HG03280 (cell line): Measurements from ENCODE around the gene CDC6.
"Not testable (repeated sequence)": the region's sequence is repeated elsewhere in the genome, so short reads cannot be mapped to it uniquely, and the experiment has no call there.

Experiments used
- ATAC-seq: cut with Tn5 transposase; IDR thresholded peaks from one replicate; pipeline ENCODE4 v1.9.1; 2021; ENCODE audit warnings: mild to moderate bottlenecking, moderate library complexity; ENCODE audit not compliant: unreplicated experiment

The CDC6 gene

GRCh38 chr17:40287159-40287493 is 553 bp upstream of the CDC6 start:
- ATAC-seq: no peak

GRCh38 chr17:40290629-40291280 is 3.1 kb downstream of the CDC6 start:
- ATAC-seq: no peak

GRCh38 chr17:40291281-40291664 is 3.6 kb downstream of the CDC6 start:
- ATAC-seq: no peak

- ATAC-seq: no peak
These were observed 5.7 kb downstream of the CDC6 start for GRCh38 chr17:40293363-40293762.

DNA sequence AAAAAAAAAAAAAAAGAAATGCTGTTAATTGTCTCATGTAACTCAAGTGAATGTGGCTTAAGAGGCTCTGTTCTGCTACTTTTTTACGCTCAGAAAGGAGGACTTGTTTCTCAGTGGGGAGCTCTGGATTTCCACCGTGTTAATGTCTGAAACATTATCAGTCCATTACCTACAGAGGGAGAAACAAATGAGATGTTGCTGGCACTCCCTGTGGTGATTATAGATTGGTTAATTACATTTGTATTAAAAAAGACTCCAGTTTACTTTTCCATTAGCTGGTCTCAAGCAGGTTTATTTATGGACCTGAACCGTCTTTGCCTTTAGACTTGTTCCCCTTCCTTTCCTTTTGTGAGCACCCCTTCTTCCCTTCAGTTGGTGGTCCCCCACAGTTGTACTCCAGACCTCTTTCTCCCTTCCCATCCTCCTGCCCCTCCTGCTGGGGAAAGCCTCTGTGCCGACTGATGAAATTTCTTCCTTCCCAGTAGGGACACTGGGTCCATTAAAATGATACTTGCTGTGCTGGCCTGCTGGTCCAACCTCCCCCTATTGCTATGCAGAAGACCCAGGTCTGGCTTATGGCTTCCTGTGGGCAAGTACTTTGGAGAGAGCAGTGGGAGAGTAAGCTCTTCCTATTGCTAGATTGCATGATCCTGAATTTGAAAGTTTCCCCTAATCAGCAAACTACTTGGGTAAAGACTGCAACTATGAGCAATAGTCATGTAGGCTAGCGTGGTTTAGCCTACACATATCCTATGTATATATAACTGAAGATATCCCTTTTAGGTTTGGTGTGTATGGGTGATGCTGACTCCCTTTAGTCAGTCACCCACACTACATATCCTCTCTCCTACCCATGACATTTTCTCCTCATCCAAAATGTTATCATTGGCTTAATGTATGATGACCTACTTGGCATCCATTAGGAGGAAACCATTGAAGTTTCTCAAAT is 8.1 kb downstream of the CDC6 start:
- ATAC-seq: no peak

DNA sequence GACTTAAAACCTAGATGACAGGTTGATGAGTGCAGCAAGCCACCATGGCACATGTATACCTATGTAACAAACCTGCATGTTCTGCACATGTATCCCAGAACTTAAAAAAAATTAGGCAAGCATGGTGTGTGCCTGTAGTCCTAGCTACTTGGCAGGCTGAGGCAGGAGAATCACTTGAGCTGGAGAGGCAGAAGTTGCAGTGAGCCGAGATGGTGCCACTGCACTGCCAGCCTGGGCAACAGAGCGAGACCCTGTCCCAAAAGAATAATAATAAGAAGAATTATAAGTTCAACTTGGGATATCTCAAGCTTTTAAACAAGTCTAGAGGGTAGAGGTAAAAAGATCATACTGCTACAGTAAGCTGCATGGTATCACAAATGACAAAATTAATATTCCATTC is 9.8 kb downstream of the CDC6 start:
- no peak for ATAC-seq

- no peak for ATAC-seq
These were observed 11.0 kb downstream of the CDC6 start for GRCh38 chr17:40298726-40299125.

DNA sequence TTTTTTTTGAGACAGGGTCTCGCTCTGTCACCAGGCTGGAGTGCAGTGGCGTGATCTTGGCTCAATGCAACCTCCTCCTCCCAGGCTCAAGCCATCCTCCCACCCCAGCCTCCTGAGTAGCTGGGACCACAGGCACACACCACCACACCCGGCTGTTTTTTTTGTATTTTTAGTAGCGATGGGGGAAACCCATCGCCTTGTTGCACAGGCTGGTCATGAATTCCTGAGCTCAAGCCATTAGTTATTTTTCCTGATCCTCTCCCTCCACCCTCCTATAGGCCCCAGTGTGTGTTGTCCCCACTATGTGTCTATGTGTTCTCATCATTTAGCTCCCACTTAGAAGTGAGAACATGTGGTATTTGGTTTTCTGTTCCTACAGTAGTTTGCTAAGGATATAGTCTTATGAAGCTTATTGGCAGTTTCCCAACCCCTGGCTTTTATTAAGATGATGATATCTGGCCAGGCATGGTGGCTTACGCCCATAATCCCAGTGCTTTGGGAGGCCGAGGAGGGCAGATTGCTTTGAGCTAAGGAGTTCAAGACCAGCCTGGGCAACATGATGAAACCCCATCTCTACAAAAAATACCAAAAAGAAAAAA is 11.6 kb downstream of the CDC6 start:
- ATAC-seq: not testable (repeated sequence)

DNA sequence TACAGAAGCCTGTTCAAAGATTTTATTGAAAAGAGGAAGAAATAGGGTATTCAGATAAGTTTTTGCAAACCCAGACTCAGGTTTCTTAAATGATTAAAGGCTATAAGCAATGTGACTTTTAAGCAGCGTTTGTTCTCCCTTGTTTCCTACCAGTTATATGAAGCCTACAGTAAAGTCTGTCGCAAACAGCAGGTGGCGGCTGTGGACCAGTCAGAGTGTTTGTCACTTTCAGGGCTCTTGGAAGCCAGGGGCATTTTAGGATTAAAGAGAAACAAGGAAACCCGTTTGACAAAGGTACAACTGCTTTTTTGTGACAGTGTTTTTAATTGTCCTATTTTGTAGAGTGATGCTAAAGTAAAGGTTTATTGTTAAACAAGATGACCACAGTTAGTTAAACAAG is 13.6 kb downstream of the CDC6 start:
- ATAC-seq: no peak

- ATAC-seq: no peak
These were observed 15.5 kb downstream of the CDC6 start for GRCh38 chr17:40303009-40303657.

- ATAC-seq: no peak
These were observed 16.3 kb downstream of the CDC6 start for GRCh38 chr17:40303708-40304551.

- ATAC-seq: not testable (repeated sequence)
These were observed 16.8 kb downstream of the CDC6 start for GRCh38 chr17:40304552-40304863.

GRCh38 chr17:40304866-40305265 is 17.2 kb downstream of the CDC6 start:
- ATAC-seq: not testable (repeated sequence)

- ATAC-seq: no peak
These were observed 18.7 kb downstream of the CDC6 start for GRCh38 chr17:40306395-40306794.

DNA sequence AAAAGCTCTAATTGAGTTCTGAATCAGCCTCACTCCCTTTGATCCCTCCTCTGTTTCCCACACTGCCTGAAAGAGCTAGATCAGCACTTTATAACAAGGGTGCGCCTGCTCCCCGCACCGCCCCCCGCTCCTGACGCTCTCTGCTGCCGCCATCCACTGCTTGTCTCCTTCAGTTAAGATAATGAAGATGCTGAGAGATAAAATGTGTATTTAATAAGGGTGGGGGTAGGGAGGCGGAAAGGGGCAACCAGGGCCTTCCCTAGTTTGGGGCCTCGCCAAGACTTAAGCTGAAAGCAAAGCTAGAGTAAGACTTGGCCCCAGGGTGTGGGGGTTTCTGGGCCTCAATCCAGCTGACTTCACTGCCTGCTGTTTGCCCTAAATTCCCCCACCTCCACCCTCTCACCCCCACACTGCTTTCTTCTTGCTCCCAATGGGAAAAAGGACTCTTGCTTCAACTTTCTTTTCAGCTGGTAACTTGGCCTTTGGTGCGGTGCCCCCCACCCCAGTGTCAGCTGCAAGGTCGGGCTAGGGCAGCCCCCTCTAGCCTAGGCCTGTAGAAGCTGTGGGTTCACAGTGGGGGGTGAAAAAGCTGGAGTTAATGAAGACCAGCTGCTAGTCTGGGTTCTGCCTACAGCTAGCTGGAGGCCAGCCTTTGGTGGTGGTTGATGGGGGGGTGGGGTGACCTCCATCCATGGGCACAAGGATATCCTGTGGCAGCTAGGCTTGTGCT is 19.5 kb downstream of the CDC6 start:
- no peak for ATAC-seq

- ATAC-seq: no peak
These were observed 20.1 kb downstream of the CDC6 start for GRCh38 chr17:40307740-40308239.

- ATAC-seq: no peak
These were observed 21.6 kb downstream of the CDC6 start, which contains the start of gene RARA for GRCh38 chr17:40309031-40309948. Gene RARA, plus strand, starts transcription at chr17:40309180. Its CDS starts 22,039 bp downstream, at chr17:40331219.

DNA sequence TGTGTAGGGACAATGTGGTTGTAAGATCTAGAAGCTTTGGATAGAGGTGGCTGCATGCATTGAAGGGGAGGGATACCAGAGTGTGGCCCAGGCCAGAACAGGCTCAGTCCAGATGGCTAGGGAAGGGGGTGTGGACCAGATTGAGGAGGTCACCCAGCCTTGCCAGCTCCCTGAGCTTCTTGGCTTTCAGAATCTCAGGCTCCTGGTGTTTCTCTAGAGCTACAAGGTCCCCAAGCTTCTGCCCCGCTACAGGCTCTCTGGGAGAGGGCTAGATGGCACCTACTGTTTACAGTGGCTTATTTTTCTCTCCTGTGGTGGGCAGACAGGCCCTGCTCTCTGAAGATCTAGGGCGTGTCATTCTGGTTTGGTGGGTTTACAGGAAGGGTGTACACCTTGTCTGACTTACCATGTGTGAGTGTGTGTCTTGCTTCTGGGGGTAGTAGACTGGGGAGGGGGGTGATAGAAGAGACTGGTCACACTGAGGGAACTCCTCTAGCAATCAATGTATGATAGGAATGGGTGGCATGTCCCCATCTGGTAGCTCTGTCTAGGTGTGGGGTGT is 22.4 kb downstream of the CDC6 start:
- no peak for ATAC-seq
